8988T (cell line): ENCODE data around the gene METTL17.
"Not testable (repeated sequence)": the region's sequence is repeated elsewhere in the genome, so short reads cannot be mapped to it uniquely, and the experiment has no call there.

Experiments used
- DNase-seq: peaks from one replicate; pipeline ENCODE4 v3.0.0; 2011

The METTL17 gene

DNA sequence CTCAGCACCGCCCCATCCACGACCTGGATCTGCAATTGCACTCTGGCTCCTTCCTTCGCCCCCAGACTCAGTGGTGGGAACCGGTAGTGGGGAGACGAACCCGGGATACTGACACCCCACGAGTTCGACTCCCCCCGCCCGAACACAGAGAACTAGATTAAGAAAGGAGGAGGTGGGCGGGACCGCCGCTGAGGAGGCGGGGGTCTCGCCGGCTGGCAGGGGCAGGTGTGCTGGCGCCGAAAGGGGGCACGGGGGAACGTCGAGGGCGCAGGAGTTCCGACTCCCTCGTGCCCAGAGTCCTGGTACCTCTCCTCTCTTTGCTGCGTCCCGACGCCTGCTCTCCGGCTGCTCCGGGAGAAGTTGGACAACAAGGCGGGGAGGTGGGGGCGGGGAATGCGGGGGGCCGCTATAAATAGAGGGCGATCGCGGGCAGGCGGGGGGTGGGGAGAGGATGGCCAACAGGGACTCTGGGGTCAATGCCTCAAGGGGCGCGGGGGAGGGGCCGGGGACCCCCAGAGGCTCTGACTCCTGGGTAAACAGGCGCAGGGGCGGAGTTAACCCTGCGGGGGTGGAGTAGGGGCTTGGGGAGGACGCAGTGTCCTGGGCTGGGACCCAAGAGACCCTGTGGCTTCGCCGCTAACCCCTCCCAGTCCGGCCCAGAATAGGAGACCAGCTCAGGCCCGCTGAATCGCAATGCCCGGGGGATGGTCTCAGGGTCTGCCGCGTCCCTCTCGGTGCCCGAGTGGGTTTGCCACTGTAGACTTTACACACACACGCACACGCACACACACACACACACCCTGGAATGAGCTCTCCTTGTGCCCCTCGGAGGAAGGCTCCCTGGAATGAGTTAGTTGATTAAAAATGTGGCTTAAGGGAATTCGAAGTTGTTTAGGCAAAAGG, 35.8 kb downstream of the METTL17 start:
- DNase-seq = no peak

DNA sequence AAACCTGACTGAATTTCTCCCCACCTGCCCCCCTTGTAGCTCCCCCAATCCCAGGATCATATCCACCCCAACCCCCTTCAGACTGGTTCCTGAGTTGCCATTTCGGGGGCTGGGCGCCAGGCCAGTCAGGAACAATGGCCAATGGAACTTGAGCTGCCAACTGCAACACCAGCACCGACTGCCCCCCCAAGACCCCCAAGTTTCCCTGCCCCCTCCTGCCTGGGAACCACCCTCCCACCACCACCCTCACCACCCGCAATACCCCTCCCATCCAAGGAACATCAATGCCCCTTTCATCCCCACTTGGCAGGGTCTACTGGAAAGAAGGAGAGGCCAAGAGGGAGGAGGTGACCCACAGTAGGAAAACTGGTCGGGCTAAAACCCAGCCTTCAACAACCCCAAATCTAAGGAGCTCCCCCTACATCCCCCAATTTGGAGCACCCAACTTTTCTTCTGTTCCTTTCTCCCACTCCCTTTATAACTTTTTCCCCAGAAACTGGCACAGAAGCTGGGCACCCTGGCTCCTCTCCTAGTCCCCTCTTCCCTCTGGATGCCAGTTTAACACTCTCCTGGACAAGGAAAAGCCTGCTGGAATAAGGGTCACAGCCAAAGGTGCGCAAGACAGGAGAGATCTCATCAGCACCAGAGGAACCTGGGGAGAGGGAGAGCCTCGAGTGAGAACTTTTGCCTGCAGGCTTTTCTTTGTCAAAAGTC, 36.7 kb downstream of the METTL17 start:
- DNase-seq = no peak

GRCh38 chr14:21026988-21027315, 37.2 kb downstream of the METTL17 start:
- DNase-seq = no peak

DNA sequence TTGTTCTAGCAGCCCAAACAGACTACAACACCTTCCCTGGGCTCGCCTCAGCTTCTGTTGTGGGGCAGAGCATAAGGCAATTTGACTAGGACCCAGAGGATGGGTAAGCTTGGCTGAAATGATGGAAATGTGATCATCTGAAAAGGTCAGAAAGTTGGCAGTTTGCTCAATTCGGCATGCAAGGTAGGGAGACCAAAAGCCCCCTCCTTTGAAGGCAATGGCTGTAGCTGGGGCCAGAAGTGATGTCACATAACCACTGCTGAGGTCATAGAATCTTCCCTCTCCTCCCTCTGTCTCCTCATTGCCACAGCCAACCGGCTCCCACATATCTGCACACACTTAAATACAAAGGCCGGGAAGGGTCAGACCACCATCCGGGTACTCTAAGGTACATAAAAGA, 40.1 kb downstream of the METTL17 start, which contains the start of gene TPPP2:
Gene TPPP2, plus strand, starts transcription at position 301 of the 400 bp plus-strand sequence. CDS start 365 bp downstream, outside the sequence.
- DNase-seq = no peak

- DNase-seq = no peak
Measured at GRCh38 chr14:21030531-21030930, 40.8 kb downstream of the METTL17 start.

GRCh38 chr14:21032326-21033132, 42.7 kb downstream of the METTL17 start:
- no peak for DNase-seq

GRCh38 chr14:21033133-21033698, 43.4 kb downstream of the METTL17 start:
- DNase-seq = no peak

DNA sequence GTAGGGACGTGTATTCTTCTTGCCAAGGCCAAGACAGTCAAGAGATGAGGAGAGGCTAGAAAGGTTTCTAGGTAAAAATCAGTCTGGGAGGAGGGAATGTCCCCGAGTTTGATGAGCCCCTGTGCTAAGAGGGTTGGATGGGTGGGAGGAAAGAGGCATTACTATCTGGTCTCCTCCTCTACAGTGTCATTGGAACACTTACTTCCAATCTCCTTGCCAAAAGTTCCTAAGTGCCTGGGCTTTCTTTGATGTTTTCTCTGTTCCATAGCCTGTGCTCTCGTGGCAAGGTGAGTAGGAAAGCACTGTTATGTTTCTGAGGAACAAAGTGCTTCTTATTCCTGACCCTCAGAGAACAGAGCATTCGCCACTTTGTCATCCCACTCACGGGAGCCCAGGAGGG, 44.9 kb downstream of the METTL17 start, which contains the start of gene RNASE13:
Gene RNASE13, minus strand, starts transcription at position 101 of the 400 bp plus-strand sequence. CDS start 519 bp downstream, outside the sequence.
- DNase-seq = no peak

- no peak for DNase-seq
Measured at GRCh38 chr14:21036751-21037150, 47.0 kb downstream of the METTL17 start.

DNA sequence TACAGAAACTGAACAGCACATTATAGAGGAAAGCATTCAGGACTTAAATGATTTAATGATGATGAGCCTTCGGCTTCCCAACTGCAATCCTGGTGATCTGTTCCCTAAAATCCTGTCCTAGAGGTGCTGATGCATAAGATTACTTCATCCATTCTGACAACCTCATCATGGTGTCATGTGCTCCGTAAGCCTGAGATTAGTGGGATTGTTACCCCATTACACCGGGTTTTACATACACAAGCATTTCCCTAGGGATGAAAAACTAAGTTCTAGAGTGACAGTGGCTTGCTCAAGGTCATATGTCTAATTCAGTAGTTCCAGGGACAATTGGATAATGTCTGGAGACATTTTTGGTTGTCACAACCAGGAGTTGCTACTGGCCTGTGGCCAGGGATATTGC, 47.4 kb downstream of the METTL17 start:
- DNase-seq = no peak

DNA sequence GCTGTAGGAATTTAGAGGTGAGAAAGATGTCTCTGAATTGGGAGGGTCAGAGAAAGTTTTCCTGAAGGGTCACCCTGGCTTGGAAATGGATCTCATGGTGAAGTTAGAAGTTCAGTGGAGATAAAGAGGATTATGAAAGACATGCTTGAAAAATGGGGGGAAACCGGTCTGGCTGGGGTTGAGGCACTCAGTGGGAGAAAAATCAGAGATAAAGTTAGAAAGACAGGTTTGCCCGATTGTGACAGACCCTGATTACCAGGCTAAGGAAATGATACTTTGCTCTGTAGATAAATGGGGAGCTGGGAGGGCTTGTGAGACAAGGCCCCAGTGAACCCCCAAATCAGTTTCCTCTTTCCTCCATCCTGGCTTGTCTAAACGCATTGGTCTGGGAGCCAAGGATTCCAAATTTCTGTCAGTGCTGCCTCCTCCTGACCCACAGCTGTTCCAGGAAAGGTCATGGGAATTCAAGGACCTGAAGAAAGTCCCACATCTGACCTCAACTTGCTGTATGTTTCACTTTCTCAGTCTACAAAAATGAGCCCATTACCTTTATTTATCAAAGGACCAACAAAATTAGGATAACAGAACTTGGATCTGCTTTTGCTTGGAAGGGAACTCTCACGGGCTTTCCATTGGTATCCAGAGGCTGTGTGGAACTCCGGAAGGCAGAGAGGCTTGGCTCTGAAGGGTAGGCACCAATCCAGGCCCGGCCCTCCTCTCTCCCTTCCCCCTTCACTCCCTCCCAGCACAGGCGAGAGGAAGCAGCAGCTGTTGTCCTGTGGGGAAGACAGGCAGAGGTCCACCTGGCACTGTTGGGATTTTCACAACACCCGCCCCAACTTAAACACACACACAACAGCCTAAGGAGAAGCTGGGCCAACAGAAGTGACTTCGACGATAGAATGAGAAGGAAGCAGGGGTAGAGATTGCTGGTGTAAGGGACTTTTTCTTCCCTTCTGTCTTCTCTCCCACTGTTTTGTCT, 49.0 kb downstream of the METTL17 start:
- DNase-seq = no peak

- no peak for DNase-seq
Measured at GRCh38 chr14:21039585-21040369, 50.0 kb downstream of the METTL17 start.

DNA sequence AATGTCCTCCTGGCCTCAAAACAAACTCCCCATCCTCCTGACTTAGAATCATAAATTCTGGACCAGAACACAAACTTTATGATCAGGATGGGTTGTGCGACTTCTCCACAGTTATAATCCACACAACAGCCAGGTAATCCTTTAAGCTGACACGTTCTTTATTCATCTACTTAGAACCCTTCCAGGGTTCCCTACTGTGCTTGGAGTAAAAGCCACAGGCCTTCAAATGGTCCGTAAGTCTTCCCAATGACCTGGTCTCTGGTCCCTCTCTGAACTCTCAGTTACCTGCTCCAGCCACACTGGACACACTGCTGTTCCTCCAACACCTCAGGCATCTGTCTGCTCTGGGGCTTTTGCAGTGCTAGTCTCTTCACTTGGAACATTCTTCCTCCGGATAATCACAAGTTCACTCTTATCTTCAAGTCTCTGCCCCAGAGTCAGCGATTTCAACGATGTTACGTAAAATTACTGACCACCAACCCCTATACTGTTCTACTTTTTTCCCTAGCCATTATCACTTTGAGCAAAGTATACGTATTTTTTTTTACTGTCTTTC, 50.7 kb downstream of the METTL17 start:
- no peak for DNase-seq

GRCh38 chr14:21040941-21041340, 51.2 kb downstream of the METTL17 start:
- not testable (repeated sequence) for DNase-seq

GRCh38 chr14:21041676-21042433, 52.1 kb downstream of the METTL17 start, which contains the start of gene RNASE7:
Gene RNASE7, plus strand, starts transcription at chr14:21042362. Its CDS starts 631 bp downstream, at chr14:21042993.
- no peak for DNase-seq

DNA sequence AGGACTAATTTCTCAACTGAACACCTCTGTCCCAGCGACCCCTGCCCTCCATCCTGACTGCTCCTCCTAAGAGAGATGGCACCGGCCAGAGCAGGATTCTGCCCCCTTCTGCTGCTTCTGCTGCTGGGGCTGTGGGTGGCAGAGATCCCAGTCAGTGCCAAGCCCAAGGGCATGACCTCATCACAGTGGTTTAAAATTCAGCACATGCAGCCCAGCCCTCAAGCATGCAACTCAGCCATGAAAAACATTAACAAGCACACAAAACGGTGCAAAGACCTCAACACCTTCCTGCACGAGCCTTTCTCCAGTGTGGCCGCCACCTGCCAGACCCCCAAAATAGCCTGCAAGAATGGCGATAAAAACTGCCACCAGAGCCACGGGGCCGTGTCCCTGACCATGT, 53.1 kb downstream of the METTL17 start:
- DNase-seq = no peak

DNA sequence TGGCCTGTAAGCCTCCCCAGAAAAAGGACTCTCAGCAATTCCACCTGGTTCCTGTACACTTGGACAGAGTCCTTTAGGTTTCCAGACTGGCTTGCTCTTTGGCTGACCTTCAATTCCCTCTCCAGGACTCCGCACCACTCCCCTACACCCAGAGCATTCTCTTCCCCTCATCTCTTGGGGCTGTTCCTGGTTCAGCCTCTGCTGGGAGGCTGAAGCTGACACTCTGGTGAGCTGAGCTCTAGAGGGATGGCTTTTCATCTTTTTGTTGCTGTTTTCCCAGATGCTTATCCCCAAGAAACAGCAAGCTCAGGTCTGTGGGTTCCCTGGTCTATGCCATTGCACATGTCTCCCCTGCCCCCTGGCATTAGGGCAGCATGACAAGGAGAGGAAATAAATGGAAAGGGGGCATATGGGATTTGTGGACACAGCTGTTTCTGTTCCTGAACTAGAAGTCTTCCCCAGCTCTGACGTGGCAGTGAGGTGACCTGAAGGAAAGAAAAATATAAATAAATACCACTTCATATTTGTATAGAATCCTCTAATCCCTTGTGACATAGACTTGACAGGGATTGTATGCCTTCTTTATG, 53.7 kb downstream of the METTL17 start:
- no peak for DNase-seq

- no peak for DNase-seq
Measured at GRCh38 chr14:21043974-21044618, 54.3 kb downstream of the METTL17 start.
